HG03060 (cell line): Measurements from ENCODE around the gene GALNT17.
"Not testable (repeated sequence)": the region's sequence is repeated elsewhere in the genome, so short reads cannot be mapped to it uniquely, and the experiment has no call there.

ENCODE experiments used
- ATAC-seq: cut with Tn5 transposase; IDR thresholded peaks from one replicate; pipeline ENCODE4 v1.9.1; 2021; ENCODE audit warnings: low read depth, moderate number of reproducible peaks; ENCODE audit not compliant: unreplicated experiment

GALNT17 gene

DNA sequence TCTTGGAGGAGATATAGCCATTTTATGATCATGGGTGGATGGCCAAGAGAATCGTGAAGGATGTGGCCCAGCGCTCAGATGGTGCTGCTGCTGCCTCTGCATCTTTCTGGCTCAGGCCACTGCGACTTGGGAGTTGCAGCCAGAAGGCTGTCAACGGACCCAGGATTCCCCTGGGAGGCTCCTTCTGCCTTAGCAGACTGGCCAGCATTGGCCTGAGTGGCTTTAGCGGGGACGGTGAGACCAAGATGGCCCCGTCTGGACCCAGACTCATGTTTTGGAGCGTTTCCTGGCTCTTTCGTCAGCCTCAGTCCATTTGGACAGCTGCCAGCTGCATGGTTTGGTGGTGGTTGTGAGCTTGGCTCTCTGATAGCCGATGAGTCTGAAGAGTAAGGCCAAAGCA lies 97.2 kb downstream of the GALNT17 start:
- no peak for ATAC-seq

DNA sequence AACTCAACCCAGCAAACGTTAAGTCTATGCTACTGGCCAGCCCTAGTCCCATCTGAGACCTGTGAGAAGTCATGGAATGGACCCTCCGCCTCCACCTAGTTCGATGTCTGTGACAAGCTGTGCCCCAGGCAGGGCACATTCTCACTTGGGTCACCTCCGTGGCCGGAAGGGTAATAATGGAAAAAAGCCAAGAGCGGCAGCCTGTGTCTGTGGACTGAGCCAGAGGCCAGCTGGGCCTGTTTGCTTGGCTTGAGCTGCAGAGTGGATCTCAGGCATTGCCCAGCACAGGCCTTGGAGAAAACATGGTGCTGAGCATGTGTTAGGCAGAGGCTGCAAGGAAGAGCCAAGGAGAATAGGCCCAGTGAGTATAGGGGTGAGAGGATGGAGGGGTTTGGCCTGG lies 97.8 kb downstream of the GALNT17 start:
- no peak for ATAC-seq

DNA sequence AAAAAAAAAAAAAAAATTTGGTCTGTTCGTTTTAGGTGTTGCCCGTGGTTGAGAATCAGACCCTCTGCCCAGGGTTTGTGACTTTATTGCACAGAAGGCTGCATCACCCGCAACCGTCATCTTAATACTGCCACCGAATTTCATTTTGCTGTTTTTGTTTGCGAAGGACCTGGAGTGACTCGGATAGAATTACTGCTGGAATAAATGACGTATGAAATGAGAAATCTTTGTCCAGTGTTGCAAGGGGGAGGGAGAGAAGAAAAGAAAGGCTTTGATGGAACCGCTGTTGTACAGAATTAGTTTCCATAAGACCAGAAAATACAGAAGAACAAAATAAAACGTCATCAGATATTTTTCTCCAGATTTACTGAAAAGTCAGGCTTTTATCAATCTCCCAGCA lies 103.3 kb downstream of the GALNT17 start:
- ATAC-seq = no peak

DNA sequence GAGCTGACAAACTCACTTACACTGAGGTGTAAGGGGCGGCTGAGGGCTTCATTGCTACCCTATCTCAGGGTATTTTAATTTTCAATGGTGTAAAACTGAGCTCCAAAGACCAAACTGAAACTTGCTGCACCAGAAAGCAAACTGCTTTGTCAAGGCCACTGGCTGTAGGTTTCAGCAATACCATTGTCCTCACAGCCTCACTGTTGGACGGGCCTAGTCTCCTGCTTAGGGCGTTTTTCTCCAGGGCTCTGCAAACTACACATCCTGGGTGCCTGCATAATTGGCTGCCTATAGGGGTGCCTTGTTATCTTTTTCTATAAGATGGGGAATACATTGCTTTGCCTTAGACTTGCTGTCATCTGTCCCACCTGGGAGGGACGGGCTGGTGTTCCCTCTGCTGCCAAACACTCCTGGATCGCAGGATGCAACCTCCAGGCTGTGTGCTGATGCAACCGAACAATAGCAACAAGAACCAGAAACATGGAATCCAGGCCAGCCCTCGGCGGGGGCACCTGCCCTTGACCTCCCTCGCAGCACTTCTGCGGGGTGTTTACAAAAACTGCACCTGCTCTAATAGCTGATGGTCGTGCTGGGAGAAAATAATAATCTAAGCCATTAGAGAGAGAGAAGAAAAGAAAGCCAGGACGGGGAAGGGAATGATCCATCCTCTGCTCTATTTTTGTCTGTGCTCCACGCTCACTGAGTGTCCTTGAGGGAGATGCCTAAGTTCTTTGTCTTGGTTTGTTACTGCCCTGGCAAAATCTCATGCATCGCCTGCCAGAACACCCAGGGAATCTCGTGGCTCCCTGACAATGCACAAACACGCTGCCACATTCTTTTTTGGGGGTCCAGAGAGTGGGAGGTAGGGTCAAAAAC lies 104.5 kb downstream of the GALNT17 start:
- ATAC-seq = no peak

DNA sequence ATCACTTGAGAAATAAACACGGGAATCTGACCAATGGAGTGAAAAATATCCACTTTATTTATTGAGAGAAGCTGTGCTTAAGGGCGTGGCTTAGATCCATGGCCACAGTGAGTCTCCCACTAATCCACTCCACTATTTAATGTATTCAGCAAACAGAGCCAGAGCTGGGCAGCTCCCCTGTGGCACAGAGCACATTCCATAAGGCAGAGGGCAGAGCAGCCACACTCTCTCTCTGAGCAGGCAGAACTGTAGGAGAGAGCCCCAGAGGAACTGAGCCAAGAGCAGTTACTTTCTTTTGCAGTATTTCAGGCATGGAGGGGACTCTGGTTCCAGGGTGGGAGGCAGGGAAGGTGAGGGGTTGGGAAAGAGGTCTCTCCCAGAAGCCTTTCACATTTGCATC lies 106.0 kb downstream of the GALNT17 start:
- no peak for ATAC-seq

DNA sequence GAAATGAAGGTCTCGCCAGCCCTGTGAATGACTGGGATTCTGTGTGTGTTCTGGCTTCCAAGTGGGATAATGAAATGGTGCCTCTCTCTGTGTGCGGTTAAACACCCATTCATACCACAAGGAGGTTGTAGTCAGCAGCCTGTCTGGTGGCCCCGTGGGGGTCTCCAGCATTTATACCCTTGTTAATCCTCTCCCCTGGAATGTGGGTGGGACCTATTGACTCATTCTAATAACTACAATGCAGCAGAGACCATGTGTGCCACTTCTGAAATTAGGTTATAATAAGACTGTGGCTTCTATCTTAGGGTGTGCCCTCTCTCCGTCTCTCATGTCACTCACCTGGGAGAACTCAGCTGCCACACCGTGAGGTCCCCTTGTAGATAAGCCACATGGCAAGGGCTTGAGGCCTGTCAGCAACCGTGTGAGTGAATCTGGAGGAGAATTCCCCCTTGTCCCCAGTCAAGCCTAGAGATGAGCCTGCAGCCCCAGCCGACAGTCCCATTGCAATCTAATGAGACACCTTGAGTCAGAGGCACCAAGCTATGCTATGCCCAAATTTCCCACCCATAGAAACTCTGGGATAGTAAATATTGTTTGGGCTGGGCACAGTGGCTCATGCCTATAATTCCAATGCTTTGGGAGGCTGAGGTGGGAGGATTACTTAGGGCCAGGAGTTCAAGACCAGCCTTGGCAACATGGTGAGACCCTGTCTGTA lies 106.8 kb downstream of the GALNT17 start:
- ATAC-seq = no peak

DNA sequence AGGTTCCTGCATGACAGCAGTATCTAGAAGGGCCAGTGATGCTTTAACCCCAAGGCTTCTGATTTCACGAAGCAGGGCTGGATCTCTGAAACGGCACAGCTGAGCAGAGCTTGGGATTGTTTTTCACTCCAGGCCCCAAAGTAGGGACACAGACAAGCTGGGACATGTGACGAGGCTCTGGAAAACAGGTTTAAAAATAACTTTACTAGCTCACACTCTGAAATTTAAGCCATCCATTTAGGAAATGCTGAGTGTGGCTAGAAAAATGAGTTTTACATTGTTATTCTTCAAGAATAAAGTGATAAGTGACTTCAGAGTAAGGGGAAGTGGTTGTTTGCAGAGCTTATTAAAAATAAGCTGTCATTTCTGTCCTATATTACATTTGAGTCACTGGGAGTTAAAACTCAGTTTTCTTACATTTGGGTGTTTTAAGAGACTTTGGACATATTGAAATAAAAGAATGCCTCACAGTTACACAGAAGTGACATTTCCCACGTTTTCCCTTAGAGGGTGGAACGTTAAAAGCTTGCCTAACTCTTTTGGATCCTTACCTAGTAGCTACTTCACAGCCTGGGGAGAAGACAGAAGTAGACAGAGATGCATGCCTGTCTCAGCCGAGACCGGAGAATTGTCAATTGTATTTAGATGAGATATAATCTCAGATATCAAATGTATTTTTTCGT lies 107.8 kb downstream of the GALNT17 start:
- ATAC-seq = no peak

DNA sequence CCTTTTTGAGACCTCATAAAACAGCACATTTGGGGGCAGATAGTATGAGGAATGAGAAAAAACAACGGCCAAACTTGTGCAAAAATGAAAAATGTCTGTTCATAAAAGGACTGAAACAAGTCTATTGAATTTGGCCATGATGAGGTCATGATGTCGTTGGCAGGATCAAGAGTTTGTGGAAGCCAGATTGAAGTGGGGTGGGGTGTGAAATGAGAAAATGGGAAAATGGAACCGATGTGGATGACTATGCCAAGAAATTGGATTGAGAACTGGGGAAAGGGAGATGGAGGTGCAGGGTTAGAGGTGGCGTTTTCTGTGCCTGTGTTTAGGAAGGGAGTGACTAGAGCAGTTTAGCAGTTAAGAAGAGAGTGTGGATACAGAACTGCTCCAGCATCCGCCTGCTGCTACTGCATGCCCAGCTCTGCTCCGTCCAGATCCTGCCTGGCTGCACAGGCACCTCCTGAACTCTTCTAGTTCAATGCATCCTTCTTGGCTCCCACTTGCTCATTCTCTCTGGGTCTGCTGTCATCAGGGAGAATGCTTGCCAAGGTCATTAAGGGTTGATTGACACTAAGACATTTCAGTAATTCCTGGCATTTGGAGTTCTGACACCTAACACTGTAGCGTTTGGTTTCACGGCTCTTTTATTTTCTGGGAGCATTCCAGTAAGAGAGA lies 111.9 kb downstream of the GALNT17 start:
- no peak for ATAC-seq

DNA sequence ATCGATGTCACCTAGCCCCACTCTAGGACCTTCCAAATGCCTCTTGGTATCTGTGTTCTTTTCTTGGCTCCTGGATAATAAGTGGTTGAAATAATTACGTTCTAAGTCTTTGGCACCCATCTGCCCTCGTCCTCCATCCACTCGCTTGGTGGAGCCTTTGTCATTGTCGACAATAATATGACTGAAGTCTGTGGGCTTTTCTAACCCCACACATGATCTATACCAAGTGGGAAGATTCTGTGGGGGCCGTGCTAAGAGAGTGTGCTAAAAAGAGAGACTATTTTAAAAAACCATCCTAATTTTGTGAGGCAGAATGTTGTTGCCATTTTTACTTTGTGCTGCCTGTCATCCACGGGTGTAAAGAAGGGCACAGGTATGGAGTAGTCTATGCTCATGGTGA lies 113.1 kb downstream of the GALNT17 start:
- no peak for ATAC-seq

DNA sequence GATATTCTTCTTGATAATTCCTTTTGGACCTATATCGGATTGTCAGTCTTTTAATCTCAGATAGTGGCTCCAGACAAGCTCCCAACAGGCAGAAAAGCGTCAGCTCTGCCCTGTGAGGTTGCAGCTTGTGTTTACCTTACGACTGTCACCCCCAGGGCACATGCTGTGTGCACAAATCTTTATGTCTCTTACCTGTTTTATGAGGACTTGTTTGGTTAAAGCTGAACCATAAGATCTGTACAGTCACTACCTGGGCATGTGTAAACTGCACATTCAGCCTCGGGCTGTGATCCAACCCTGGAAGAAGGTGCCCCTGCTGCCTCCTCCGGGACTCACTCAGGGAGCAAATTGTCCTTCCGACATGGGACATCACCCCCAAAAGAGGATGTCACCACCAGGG lies 119.8 kb downstream of the GALNT17 start:
- no peak for ATAC-seq

DNA sequence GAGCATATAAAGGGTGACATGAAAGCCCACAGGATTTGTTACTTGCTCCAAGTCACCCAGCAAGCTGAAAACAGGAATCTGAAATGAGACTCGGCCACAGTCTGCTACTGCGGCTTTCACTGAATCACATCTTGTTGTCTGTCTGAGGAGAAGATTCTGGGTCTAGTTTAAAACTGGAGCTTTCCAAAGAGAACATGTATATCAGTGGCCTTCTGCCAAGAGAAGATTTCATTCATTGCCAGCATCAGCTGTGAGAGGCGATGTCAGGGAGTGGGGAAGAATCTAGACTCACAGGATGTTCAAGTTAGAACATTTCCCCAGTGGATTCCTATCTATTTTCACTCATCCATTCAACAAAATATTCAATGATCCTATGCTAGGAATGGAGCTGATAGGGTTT lies 122.8 kb downstream of the GALNT17 start:
- no peak for ATAC-seq

DNA sequence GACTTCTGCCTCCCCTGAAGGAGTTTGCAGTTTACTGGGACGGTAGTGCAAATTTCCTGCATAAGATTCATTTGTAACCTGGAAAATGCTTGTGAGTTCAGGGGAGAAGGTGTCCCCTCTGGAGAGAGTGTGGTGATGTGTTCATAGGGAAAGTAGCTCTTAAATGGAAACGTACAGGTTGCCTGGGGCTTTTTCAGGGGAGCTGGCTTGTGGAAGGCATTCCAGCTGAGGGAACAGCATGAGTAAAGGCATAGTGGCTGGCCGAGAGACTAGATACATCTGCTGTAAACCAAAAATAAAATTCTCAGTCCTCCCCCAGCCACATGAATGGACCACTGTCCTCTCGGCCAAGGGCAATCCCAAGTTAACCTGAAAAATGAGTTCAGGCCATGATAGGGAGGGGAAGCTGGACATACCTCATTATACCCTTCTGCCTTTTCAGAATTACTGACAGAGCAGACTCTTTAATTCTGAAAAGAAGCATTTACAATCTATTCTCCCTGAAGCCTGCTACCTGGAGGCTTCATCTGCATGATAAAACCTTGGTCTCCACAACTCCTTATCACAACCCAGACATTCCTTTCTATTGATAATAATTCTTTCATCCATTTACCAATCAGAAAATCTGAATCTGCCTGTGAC lies 123.7 kb downstream of the GALNT17 start:
- no peak for ATAC-seq

DNA sequence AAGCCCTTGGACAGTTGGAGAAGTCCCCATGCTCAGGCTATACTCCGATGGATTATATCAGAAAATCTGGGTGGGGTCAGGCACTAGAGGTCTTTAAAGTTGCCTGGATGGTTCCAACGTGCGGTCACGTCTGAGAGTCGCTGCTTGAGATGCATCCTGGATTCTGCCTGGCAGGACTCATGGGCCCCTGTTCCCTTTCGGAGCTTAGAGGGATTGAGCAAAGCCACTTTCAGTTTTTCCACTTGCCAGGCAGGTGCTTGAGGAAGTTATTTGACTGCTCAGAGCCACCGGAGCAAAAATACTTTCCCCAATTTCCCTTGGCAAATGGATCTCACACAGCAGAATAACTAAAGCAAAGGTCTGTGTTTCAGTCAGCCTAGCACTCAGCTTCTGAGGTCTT lies 129.1 kb downstream of the GALNT17 start:
- ATAC-seq = no peak

DNA sequence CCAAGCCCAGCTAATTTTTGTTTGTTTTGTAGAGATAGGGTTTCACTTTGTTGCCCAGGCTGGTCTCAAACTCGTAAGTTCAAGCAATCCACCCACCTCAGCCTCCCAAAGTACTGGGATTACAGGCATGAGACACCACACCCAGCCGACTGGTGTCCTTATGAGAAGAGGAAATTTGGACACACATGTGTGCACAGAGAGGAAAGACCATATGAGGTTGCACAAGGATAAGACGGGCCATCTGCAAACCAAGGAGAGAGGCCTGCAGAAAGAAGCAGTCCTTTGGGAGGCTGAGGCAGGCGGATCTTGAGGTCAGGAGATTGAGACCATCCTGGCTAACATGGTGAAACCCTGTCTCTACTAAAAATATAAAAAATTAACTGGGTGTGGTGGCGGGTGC lies 130.9 kb downstream of the GALNT17 start:
- ATAC-seq = not testable (repeated sequence)

DNA sequence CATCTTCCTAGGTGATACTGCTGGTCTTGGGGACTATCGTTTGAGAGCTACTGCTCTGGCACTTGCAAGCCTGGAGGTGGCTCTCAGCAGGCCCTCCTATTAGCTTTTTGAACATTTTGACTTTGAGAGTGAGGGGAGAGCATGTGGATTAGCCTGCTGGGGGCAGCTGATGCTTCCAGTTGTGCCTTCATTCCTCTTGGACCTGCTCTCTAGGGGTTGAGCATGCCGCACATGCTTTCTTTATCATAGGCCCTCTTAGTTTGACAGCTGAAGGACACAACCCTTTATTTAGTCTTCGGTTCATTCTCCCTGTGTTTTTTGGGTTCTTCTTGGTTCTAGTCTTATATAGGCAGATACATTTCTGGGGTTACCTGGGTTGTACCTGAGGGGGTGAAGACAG lies 132.1 kb downstream of the GALNT17 start:
- ATAC-seq = no peak

DNA sequence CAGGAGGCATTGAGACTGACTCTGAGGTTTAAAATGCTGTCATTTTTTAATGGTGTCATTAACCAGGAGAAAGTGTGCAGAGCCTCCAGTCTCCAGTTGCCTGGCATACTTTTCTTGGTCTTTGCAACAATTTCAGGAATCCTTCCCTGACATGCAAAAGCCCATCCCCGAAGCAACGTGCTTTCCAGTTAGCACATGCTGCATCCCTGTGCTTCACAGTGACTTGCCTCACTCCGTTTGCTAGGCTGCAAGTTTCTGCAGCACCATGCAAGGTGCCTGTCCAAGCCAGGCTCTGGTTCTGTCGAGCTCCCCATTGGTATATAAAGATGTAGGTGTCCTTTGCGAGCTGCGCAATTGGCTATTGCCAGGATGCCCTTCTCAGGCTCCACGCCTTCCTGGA lies 135.0 kb downstream of the GALNT17 start:
- no peak for ATAC-seq

DNA sequence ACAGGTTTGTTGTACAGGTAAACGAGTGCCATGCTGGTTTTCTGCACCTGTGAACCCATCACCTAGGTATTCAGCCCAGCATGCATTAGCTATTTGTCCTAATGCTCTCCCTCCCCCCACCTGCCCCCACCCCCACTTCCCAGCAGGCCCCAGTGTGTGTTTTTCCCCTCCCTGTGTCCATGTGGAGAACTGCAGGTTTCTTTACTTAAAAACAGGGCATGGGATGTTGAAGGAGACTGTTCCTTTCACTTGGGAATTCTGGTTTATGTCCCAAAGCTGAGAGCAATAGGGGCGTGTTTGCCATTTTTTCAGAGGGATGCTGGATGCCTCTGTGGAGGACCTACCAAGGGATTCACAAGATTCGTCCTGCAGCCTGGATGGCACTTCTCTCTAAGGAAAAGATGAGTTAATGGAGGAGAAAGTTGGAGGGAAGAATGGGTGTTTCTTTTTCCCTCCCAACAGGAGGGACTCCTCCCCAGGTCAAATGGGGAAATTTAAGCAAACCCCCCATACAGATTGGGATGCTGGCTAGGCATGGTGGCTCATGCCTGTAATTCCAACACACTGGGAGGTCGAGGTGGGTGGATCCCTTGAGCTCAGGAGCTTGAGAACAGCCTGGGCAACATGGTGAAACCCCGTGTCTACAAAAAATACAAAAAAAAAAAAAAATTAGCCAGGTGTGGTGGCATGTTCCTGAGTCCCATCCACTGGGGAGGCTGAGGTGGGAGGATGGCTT lies 136.0 kb downstream of the GALNT17 start:
- ATAC-seq = no peak

DNA sequence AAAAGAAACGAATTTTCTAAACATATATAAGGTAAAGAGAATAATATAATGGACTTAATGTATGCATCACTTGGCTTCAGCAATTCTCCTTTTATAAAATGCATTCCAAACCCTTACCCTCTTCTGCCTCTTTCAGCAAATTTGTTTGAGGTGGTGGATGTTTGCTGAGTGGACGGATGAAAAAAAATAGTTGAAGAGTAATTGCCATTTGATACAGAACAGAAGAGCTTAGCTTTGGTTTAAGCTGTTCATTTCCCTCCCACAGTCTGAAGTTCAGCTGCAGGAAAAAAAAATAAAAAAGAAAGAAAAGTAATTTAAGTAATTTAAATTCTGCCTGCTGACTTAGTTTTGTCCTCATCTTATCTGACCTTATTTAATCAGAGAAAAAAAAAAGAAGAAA lies 138.6 kb downstream of the GALNT17 start:
- no peak for ATAC-seq

DNA sequence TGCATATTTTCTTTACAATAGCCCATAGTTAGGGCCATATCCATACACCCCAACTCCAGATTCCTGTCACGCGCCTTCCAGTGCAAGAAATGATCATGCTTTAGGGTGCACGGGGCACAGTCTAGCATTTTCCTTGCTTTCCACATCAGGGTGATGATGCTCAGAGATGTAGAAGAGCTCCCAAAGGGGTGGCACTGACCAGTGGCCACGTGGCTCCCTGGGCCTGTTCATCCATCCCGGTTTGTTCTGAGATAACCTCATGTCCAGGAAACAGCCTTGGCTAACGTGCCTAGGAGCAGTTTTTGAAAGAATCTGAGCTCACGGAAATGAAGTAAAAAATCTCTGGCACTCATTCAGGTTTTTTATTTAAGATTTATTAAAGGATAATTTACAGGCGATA lies 139.3 kb downstream of the GALNT17 start:
- ATAC-seq = no peak
